HepG2 (cell line): ENCODE measurements around the gene EFCAB8. TPM values are rescaled to one million over a fixed set of nuclear protein-coding genes. Genes with fewer than 3 reads are reported as not detected.

ENCODE experiments used
- CEBPZ ChIP-seq: IDR thresholded peaks from 2 replicates; pipeline ENCODE4 v1.6.1; 2012; ENCODE audit warnings: low read length, improper control_type of control experiment
- CREM ChIP-seq, 2 experiments: sonication (generic) in 1 of 2; formaldehyde crosslinking in 1 of 2; IDR thresholded peaks; 2 replicates each; pipeline versions ENCODE4 v1.4.0 to v1.6.1; 2016 to 2020; ENCODE audit warnings: antibody characterized with exemption in 1 of 2, mild to moderate bottlenecking in 1 of 2, missing genetic modification reagents in 1 of 2
- FOXA3 ChIP-seq: IDR thresholded peaks from 2 replicates; pipeline ENCODE4 v1.6.1; 2016; ENCODE audit warnings: missing genetic modification reagents, missing compliant biosample characterization
- GATAD2A ChIP-seq: IDR thresholded peaks from 2 replicates; pipeline ENCODE4 v1.6.1; 2016
- GLMP ChIP-seq: sonication (generic); formaldehyde crosslinking; IDR thresholded peaks from 2 replicates; pipeline ENCODE4 v1.9.0; 2021; ENCODE audit warnings: missing genetic modification reagents, mild to moderate bottlenecking, borderline replicate concordance
- HOXA7 ChIP-seq: sonication (generic); formaldehyde crosslinking; IDR thresholded peaks from 2 replicates; pipeline ENCODE4 v1.8.1; 2022; ENCODE audit warnings: mild to moderate bottlenecking, missing genetic modification reagents, moderate library complexity
- KMT2A ChIP-seq: sonication (generic); formaldehyde crosslinking; IDR thresholded peaks from 2 replicates; pipeline ENCODE4 v1.4.0; 2020; ENCODE audit warnings: missing genetic modification reagents
- POGZ ChIP-seq: sonication (generic); formaldehyde crosslinking; IDR thresholded peaks from 2 replicates; pipeline ENCODE4 v1.4.0; 2020; ENCODE audit warnings: mild to moderate bottlenecking, missing genetic modification reagents
- RARG ChIP-seq: sonication (generic); formaldehyde crosslinking; IDR thresholded peaks from 2 replicates; pipeline ENCODE4 v1.4.0; 2020; ENCODE audit warnings: low read depth, mild to moderate bottlenecking, missing genetic modification reagents
- STAT5B ChIP-seq: sonication (generic); formaldehyde crosslinking; IDR thresholded peaks from 2 replicates; pipeline ENCODE4 v1.4.0; 2020; ENCODE audit warnings: missing genetic modification reagents
- ZBED4 ChIP-seq: sonication (generic); formaldehyde crosslinking; IDR thresholded peaks from 2 replicates; pipeline ENCODE4 v1.4.0; 2020; ENCODE audit warnings: missing genetic modification reagents, borderline replicate concordance
- ZBTB25 ChIP-seq: IDR thresholded peaks from 2 replicates; pipeline ENCODE4 v1.6.1; 2018; ENCODE audit warnings: missing genetic modification reagents
- ZBTB34 ChIP-seq: sonication (generic); formaldehyde crosslinking; IDR thresholded peaks from 2 replicates; pipeline ENCODE4 v1.8.0; 2022; ENCODE audit warnings: mild to moderate bottlenecking, missing genetic modification reagents
- ZNF143 ChIP-seq: sonication (generic); formaldehyde crosslinking; IDR thresholded peaks from 2 replicates; pipeline ENCODE4 v1.4.0; 2020; ENCODE audit warnings: missing genetic modification reagents
- ZNF224 ChIP-seq: sonication (generic); formaldehyde crosslinking; IDR thresholded peaks from 2 replicates; pipeline ENCODE4 v1.5.0; 2020; ENCODE audit warnings: mild to moderate bottlenecking, missing genetic modification reagents
- ZNF256 ChIP-seq: sonication (generic); formaldehyde crosslinking; conservative IDR thresholded peaks from 2 replicates; pipeline ENCODE4 v1.4.0; 2020; ENCODE audit warnings: missing genetic modification reagents
- ZNF335 ChIP-seq: sonication (generic); formaldehyde crosslinking; IDR thresholded peaks from 2 replicates; pipeline ENCODE4 v1.4.0; 2020; ENCODE audit warnings: missing genetic modification reagents
- ZNF383 ChIP-seq: sonication (generic); formaldehyde crosslinking; IDR thresholded peaks from 2 replicates; pipeline ENCODE4 v1.4.0; 2020; ENCODE audit warnings: missing genetic modification reagents, mild to moderate bottlenecking, borderline replicate concordance
- polyA plus RNA-seq, 8 experiments: library from polyadenylated mRNA; depleted of rRNA in 3 of 8; stranded (reverse) in 7 of 8; unstranded in 1 of 8; fragments of >200 nt; fragmentation: Illumina TruSeq in 4 of 8; extraction: Trizol in 4 of 8; gene quantifications; 2 replicates each; pipeline versions ENCODE4 v1.2.1 to v1.2.3, GENCODE V29; 2011 to 2016; ENCODE audit warnings: low read depth in 4 of 8, missing spikeins in 1 of 8, mixed read lengths in 1 of 8; ENCODE audit not compliant: insufficient read depth in 1 of 8
- total RNA-seq, 5 experiments: library from RNA; depleted of rRNA; stranded (reverse); fragments of >200 nt; fragmentation: Illumina TruSeq; extraction: Trizol; gene quantifications; 2 replicates each; pipeline ENCODE4 v1.2.3, GENCODE V29; 2016; ENCODE audit warnings: low read depth in 1 of 5

EFCAB8 gene
- total and polyA plus RNA-seq, 2 of the 13 experiments (the other 11 are each of a cell fraction or from before 2014, with no cell fraction given) = 0.15 to 0.22 TPM

- TF ChIP-seq KMT2A (CRISPR knock-in tag) (no peak; the same call in 1 of the 2 replicates), ZNF256 (CRISPR knock-in tag) (no peak), RARG (CRISPR knock-in tag) (no peak), GATAD2A (CRISPR knock-in tag) (no peak), FOXA3 (CRISPR knock-in tag) (no peak), ZBED4 (CRISPR knock-in tag) (no peak), POGZ (CRISPR knock-in tag) (0 out of 2 replicates have a peak, but pooled peaks have one; percentile 25), ZNF383 (CRISPR knock-in tag) (no peak), ZBTB34 (CRISPR knock-in tag) (no peak), ZNF143 (CRISPR knock-in tag) (no peak; the same call in 1 of the 2 replicates), CREM (IDR thresholded peaks at IDR 0.05) (no peak), CREM (CRISPR knock-in tag; IDR thresholded peaks at IDR 0.05) (no peak), ZBTB25 (CRISPR knock-in tag) (no peak; the same call in 1 of the 2 replicates), HOXA7 (no peak; the same call in 1 of the 2 replicates), CEBPZ (no peak), GLMP (no peak), STAT5B (CRISPR knock-in tag) (peak; percentile 58; the same call in 1 of the 2 replicates), ZNF335 (no peak; the same call in 1 of the 2 replicates), ZNF224 (CRISPR knock-in tag) (0 out of 2 replicates have a peak, but pooled peaks have one; percentile 50)
These were observed 149.9 kb downstream of the EFCAB8 start (continued) for GRCh38 chr20:33008336-33009213.
